Thoracic aorta (tissue), 2 donors: Measurements from ENCODE around the gene ABHD16B. TPM values are rescaled to one million over a fixed set of nuclear protein-coding genes. Genes with fewer than 3 reads are reported as not detected.
A peak's percentile ranks its signal among the peaks of the same experiment; 100 is the strongest.

Experiments
- ATAC-seq: fragments of 150-250 bp; one replicate; pipeline ENCODE4 v1.8.0; 2017; ENCODE audit warnings: low read depth; ENCODE audit not compliant: insufficient number of reproducible peaks, low FRiP score
- DNase-seq: peaks from one replicate; pipeline ENCODE4 v3.0.0-alpha.2; 2020; ENCODE audit warnings: low spot score
- H3K27ac ChIP-seq, 2 donors: fragments of 200-600 bp; sonication (generic); 1 replicate in 1 of 2; 2 replicates in 1 of 2; pipeline ENCODE4 v1.5.1; 2016; ENCODE audit warnings: mild to moderate bottlenecking in 2 of 2, moderate library complexity in 2 of 2
- H3K27me3 ChIP-seq: fragments of 200-600 bp; sonication (generic); replicated peaks from 2 replicates; pipeline ENCODE4 v1.6.0; 2016; ENCODE audit warnings: mild to moderate bottlenecking; ENCODE audit not compliant: insufficient read depth
- H3K36me3 ChIP-seq: fragments of 200-600 bp; sonication (generic); one replicate; pipeline ENCODE4 v1.5.1; 2016
- H3K4me1 ChIP-seq, 2 donors: fragments of 200-600 bp; sonication (generic); 1 replicate in 1 of 2; 2 replicates in 1 of 2; pipeline versions ENCODE4 v1.5.1 to v1.6.0; 2016; ENCODE audit warnings: low read depth in 2 of 2, mild to moderate bottlenecking in 1 of 2; ENCODE audit not compliant: control insufficient read depth in 1 of 2
- H3K4me3 ChIP-seq: fragments of 200-600 bp; sonication (generic); 2 replicates; pipeline ENCODE4 v1.5.1; 2016; ENCODE audit warnings: mild to moderate bottlenecking
- H3K9me3 ChIP-seq: fragments of 200-600 bp; sonication (generic); 2 replicates; pipeline ENCODE4 v1.5.1; 2016
- total RNA-seq, 2 donors: library from RNA; depleted of rRNA; stranded (reverse); fragments of >200 nt; gene quantifications; one replicate each; pipeline versions ENCODE4 v1.1.0 to v1.2.3, GENCODE V29; 2016
- TF ChIP-seq, protein P1 (sequence below): fragments of 200-600 bp; sonication (generic); IDR thresholded peaks from one replicate; pipeline ENCODE4 v1.5.1; 2019; ENCODE audit warnings: antibody characterized with exemption

Gene ABHD16B
- total RNA-seq, 2 donors from 2014 or later: not detected

DNA sequence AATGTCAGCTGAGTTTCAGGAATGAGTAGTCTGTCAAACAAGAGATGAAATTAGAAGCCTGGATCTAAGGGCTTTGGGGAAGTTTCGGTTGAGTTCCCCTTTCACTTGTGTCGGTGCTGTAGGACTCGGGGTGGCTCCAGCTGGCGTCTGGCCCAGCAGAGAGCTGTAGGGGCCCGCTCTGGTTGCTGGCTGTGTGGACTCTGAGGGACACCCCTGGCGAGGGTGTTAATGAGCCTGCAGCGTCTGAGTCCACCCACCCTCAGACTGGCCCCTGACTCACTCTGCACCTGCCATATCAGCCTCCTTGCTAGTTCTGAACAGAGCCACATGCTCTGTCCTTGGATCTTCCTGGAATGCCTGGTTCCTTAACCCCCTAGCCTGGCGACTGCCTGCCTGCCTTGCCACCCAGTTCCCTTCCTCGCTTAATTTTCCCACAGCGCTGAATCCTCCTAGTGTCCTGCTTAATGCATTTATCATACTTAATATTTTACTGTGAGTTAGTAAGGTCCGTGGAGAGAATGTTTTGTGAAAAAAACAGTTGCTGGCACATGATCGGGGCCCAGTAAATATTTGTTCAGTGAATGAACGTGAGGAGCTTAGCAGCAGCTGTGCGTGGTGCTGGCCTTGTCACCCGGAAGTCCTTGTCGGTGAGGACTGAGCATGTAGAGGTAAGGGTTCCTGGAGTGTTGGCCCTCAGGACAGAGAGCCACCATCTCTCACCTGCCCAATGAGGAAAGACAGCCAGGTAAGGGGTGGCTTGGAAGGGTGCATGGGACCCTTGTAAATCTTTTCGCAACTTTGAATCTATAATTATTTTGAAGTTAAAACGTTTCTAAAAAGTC, 35.2 kb downstream of the ABHD16B start:
- Histone ChIP-seq H3K27me3 (no peaks in the 10 kb centered on the region), H3K36me3 (peaks cover under 1% of the 10 kb centered on the region), H3K4me1 (peaks cover 12 to 27% of the 10 kb centered on the region in 2 donors), H3K9me3 (no peaks in the 10 kb centered on the region), H3K27ac (peak overlapping the region; percentile 50 to 72), H3K4me3 (peak overlapping the region; percentile 83)
- TF ChIP-seq, protein P1, sequence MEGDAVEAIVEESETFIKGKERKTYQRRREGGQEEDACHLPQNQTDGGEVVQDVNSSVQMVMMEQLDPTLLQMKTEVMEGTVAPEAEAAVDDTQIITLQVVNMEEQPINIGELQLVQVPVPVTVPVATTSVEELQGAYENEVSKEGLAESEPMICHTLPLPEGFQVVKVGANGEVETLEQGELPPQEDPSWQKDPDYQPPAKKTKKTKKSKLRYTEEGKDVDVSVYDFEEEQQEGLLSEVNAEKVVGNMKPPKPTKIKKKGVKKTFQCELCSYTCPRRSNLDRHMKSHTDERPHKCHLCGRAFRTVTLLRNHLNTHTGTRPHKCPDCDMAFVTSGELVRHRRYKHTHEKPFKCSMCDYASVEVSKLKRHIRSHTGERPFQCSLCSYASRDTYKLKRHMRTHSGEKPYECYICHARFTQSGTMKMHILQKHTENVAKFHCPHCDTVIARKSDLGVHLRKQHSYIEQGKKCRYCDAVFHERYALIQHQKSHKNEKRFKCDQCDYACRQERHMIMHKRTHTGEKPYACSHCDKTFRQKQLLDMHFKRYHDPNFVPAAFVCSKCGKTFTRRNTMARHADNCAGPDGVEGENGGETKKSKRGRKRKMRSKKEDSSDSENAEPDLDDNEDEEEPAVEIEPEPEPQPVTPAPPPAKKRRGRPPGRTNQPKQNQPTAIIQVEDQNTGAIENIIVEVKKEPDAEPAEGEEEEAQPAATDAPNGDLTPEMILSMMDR: no peak
- no peak for DNase-seq
- no peak for ATAC-seq

DNA sequence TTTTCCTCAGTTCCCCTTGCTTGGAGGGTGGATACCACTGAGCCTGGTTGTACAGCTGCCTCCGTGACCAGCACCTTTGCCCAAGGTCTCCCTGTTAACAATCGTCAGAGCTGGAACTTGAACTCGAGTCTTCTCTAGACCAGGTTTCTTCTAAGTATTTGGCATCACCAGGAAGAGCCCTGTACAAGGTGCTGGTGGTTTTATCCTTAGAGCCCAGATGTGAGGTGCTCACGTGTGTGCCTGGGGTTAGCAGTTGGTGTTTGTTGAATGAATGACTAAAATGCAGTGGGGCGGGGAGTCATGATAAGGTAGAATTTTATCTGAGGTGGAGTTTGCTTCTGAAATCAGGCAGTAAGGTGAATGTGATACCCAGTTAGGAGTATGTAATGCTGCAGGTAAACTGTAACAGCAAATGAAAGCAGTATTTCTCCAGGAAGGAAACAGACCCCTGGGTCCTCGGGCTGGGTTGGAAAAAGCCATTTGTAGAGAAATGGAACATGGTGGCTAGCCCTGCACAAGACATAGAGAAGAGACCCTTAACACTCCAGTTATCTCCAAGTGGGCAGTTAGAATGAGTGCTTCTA, 36.8 kb downstream of the ABHD16B start:
- H3K4me1 ChIP-seq: peaks cover 12 to 27% of the 10 kb centered on the region in 2 donors
- no peak for DNase-seq
- H3K27me3 ChIP-seq: no peaks in the 10 kb centered on the region
- no peaks in the 10 kb centered on the region for H3K36me3 ChIP-seq
- no peak overlapping the region for H3K4me3 ChIP-seq
- H3K9me3 ChIP-seq: no peaks in the 10 kb centered on the region
- ATAC-seq: no peak
- TF ChIP-seq, protein P1: no peak
- H3K27ac ChIP-seq: no peak overlapping the region

DNA sequence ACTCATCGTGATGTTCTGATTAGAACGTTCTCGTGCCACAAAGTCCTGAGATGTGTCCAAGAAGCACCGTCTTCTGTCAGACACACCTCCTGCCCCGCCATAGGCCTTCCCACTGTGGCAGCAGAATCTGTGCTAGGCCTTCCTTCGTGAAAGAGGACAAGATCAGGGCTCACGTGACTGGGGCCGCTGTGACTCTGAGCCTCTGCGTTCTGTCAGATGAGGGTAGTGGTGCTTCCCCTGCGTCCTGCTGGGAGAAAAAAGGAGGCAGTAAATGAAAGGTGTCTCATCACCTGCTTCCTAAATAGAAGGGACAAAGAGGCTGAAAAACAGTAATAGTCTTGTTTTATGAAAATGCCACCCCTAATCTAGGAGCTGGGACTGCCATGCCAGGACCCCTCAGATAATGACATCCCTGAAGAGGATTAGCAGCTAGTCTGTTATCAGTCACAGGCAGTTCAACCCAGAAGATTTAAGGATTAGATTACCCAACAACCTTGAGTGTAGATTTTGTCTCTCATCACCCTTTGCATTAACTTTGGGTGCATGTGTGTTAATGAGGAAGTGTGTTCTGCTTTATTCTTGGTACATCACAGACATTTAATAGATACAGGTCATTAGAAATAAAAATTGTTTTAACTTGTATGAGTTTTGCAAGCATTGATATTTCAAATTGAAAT, 37.7 kb downstream of the ABHD16B start:
- Histone ChIP-seq H3K9me3 (no peaks in the 10 kb centered on the region), H3K4me3 (no peak overlapping the region), H3K27me3 (no peaks in the 10 kb centered on the region), H3K4me1 (peaks cover 12 to 24% of the 10 kb centered on the region in 2 donors), H3K36me3 (no peaks in the 10 kb centered on the region), H3K27ac (no peak overlapping the region)
- ATAC-seq (no peak), DNase-seq (no peak)
- TF ChIP-seq, protein P1: no peak

DNA sequence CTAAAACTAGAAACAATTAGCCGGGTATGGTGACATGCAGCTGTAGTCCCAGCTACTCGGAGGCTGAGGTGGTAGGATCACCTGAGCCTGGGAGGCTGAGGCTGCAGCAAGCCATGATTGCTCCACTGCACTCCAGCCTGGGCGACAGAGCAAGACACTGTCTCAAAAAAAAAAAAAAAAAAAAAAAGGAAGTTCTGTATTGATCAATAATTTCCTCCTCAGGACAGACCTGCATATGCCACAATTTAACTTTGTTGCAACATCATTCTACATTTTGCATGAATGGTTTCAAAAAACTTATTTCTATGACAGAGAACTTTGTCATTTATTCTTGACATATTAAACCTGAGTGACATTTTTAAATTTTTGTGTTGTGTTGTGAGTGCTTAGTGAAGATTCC, 39.1 kb downstream of the ABHD16B start:
- DNase-seq (no peak), ATAC-seq (no peak)
- Histone ChIP-seq H3K36me3 (no peaks in the 10 kb centered on the region), H3K27ac (no peak overlapping the region), H3K4me3 (no peak overlapping the region), H3K9me3 (no peaks in the 10 kb centered on the region), H3K27me3 (no peaks in the 10 kb centered on the region), H3K4me1 (peaks cover 12 to 21% of the 10 kb centered on the region in 2 donors)
- TF ChIP-seq, protein P1: no peak
